ENCODE data around the gene IL4R.

- TF ChIP-seq POLR2A (IDR thresholded peaks at IDR 0.05; ENCODE audit: extremely low read depth, insufficient read length) (no peak), CTCF (IDR thresholded peaks at IDR 0.05; ENCODE audit: low read depth, low read length) (no peak)
These were observed 35.5 kb downstream of the IL4R start for GRCh38 chr16:27349276-27349675.
